ENCODE data around the gene CEP164. TPM values are rescaled to one million over a fixed set of nuclear protein-coding genes. Genes with fewer than 3 reads are reported as not detected.

CEP164 gene
- total RNA-seq, result 21.2 and 24.1 TPM in 2 replicates

DNA sequence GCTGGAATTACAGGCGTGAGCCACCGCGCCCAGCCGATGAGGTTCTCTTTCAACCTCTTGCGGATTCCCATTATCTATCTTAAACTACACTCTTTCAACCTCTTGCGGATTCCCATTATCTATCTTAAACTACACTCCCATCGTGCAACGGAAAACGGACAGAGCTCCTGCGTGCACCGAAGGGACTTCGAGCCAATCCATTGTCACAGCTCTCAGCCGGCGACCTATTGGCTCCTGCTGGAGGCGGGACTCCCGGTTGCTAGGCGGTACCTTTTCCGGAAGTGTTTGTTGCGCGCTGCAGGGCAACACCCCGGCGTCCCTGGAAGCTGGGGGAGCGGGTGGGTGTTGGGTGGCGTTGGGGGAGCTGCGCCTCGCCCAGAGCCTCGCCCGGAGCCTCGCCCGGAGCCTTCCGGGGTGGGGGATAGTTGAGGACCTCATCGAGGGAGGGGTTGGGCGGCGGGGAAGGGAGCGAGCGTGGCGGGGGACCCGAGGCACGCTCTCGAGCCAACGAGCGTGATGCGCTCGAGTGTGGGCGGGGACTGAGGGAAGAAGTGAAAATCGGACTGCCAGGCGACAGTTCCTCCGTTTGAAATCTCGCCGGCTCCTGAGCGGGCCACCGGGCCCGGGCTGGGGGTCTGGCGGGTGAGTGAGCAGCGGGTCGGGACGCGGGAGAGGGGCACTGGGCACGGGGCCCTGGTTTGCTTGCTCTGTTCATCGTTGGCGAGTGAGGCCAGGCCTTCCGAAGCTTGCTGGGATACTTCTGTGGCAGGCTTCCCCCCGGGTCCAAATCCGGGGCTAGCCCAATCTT lies at the start of gene CEP164:
Gene CEP164 (plus strand): TSS at position 288 of the 808 bp plus-strand sequence. CDS start 10,733 bp downstream, outside the sequence.
- peak; percentile 95 for DNase-seq (ENCODE audit: low read depth)

DNA sequence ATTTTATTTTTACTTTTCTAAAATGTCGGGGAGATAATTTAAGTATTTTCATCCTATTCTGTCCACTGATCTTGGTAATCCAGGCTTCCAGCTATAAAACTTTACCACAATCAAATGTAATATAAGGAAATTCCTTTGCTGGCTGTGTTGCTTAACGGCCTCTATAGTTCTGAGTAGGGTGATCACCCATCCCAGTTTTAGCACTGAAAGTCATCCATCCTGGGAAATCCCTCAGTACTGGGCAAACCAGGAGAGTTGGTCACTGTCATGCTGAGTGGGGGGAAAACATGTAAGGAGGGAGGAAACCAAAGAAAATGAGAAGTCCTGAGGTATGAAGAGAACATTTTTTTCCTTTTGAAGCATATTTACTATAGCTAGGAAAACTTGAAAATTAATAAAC lies 49.3 kb upstream of the CEP164 start:
- no peak for DNase-seq (ENCODE audit: low read depth)

DNA sequence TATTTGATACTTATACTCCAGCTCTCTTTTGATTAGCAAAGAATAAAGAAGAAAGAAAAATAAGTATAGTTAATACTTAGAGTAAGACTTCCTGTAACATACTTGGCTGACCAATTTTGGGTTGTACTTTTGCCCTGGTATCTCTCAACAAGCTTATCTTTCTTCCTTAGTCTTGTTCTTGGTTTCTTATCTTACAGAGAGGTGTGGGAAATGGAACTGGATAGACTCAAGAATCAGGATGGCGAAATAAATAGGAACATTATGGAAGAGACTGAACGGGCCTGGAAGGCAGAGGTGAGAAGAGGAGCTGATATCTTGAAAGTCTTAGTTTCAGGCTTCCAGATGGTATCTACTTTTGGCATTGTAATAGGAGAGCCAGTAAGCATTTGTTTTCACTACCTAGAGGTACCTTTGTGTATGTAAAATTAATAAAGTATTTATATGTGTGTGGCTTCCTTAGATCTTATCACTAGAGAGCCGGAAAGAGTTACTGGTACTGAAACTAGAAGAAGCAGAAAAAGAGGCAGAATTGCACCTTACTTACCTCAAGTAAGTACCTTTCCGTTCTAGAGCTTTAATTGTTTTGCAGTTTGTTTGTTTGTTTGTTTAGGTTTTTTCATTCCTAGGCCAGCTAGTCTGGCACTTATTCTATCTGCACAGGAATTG lies 47.8 kb upstream of the CEP164 start:
- DNase-seq (ENCODE audit: low read depth), result no peak

- DNase-seq (ENCODE audit: low read depth), result peak; percentile 90
These were observed 46.5 kb upstream of the CEP164 start for GRCh38 chr11:117281159-117281558.

DNA sequence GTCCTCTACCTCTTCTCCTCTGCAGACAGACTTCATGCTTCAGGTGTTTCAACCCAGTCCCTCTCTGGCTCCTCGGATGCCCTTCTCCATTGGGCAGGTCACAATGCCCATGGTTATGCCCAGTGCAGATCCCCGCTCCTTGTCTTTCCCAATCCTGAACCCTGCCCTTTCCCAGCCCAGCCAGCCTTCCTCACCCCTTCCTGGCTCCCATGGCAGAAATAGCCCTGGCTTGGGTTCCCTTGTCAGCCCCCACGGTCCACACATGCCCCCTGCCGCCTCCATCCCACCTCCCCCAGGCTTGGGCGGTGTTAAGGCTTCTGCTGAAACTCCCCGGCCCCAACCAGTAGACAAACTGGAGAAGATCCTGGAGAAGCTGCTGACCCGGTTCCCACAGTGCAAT lies 45.8 kb upstream of the CEP164 start:
- no peak for DNase-seq (ENCODE audit: low read depth)

- DNase-seq (ENCODE audit: low read depth), result no peak
These were observed 44.7 kb upstream of the CEP164 start for GRCh38 chr11:117282956-117283355.

DNA sequence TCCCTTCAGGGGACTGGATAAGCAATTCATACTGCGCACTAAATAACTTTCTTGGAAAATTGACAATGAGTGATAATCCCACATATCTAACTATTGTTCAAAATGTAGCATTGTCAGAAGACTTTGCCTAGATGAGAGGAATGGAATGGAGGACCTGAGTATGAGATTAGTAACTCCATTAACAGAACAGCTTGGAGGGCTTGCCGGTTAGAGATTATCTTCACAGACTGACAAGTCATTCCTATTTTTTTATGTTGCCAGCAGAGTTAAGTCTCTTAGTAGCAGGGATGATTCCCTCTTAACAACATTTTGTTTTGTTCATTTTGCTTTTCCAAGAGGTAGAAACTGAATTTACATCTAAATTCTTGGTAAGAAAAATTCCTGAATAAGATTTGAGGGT lies 43.6 kb upstream of the CEP164 start:
- DNase-seq (ENCODE audit: low read depth), result no peak

- DNase-seq (ENCODE audit: low read depth), result no peak
These were observed 41.1 kb upstream of the CEP164 start for GRCh38 chr11:117286588-117286987.

- DNase-seq (ENCODE audit: low read depth), result no peak
These were observed 40.0 kb upstream of the CEP164 start for GRCh38 chr11:117287668-117288067.

DNA sequence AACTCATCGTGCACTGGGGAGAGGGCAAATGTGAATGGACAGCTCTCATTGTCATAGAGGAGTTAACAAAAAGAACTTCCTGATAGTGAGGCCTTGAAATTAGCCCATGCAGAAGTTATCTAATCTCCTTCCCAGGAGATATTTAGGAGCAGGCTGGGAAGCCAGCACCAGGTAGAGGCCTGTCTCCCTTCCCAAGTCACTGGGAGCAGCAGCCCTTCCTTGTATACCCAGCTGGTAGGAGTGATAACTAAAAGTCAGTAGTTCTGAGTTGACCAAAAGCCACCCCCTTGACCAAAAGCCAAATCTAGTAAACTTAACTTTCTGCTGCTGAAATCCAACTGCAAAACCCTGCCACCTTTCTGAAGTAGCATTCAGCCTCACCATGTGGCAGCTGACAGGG lies 37.9 kb upstream of the CEP164 start:
- no peak for DNase-seq (ENCODE audit: low read depth)

DNA sequence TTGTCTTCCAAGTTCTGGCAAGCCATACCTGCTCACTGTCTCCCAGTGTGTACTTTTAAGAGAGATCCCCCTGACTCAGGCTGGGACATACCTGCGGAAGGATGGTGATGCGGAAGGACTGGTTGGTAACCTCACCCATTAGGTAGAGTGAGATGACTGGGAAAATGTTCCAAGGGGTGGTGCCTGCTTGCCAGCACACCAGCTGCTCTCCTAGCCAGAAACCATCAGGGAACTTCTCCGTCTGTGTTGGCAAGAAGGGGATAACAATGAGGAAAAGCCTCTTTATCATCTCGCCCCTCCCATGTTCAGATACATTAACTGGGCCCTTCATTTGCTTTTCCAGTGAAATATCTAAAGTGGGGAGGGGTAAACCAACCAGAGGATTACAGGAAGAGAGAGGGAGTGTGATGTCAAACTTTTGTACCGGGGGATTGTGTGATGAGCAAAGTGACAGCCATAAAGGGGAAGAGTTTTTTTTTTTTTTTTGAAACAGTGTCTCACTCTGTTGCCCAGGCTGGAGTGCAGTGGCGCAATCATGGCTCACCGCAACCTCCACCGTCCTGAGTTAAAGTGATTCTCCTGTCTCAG lies 36.8 kb upstream of the CEP164 start, which contains the start of gene BACE1-AS:
Gene BACE1-AS (plus strand): TSS at position 538 of the 588 bp plus-strand sequence.
- DNase-seq (ENCODE audit: low read depth), result no peak

- DNase-seq (ENCODE audit: low read depth), result no peak
These were observed 35.0 kb upstream of the CEP164 start for GRCh38 chr11:117292616-117293015.

DNA sequence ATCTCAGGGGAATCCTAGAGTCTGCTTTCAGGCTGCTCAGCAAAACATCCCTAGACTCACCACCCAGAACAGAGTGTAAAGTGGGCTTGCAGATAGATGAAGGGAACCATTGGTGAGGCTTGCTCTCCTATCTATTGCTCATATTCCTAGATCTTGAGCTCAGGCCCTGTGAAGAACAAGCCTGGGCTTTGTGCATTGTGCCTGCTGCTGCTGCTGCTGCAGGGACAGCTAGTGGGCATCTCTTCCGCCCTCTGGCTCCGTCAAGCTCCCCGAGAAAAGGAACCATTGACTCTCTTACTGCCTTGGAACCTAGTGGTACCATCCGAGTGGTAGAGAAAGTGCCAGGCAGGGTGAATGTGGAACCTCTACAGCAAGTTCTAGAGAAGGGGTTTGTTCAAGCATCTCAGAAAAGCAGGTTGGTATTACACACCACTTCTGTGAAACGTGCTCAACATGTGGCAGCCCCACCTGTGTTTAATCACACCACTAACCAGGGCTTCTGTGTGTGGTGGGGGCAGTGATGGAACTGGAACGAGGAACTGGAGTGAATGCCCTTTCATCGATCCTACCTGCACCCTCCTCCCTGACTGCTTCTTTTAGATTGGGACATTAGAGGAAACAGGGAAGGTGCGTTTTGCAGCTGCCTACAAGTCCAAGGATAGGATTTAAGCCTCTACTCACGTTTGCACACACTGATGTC lies 32.1 kb upstream of the CEP164 start:
- no peak for DNase-seq (ENCODE audit: low read depth)

DNA sequence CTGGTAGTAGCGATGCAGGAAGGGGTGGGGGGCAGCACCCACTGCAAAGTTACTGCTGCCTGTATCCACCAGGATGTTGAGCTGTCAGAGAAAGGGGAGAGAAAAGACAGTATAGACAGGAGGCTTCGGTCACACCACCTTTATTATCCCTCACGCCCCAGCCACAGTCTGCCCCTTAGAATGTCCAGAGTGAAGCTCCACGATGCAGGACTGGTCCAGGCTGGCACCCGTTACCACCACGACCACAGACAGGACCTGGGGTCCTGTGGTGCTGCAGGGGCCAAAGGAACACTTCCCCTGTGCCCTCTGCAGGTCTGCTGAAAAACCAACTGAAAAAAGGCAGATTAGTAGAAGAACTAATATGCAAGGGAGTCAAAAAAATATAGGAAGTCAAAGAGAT lies 30.8 kb upstream of the CEP164 start:
- no peak for DNase-seq (ENCODE audit: low read depth)

- DNase-seq (ENCODE audit: low read depth), result no peak
These were observed 29.5 kb upstream of the CEP164 start for GRCh38 chr11:117298195-117298594.

- DNase-seq (ENCODE audit: low read depth), result peak; percentile 31
These were observed 28.0 kb upstream of the CEP164 start for GRCh38 chr11:117299351-117300282.

DNA sequence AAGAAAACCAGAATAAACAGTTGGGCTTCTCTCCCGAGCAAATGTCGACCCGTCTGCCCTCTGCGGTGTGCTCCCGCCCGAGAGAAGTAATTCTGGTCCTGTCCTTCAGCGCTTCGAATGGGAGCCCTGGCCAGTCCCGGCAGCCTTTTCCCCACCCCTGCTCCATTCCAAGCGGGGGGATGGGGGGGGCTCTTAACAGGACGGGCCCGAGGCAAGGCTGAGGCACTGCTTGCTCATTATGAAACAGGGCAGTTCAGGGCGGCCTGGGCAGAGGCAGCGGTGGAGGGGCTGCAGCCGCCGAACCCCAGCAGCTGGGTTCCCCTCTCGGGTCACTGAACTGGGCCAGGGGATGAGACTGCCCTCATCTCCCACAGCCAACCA lies 27.4 kb upstream of the CEP164 start:
- DNase-seq (ENCODE audit: low read depth), result peak; percentile 48

GRCh38 chr11:117300773-117301172 lies 26.9 kb upstream of the CEP164 start:
- peak; percentile 14 for DNase-seq (ENCODE audit: low read depth)

DNA sequence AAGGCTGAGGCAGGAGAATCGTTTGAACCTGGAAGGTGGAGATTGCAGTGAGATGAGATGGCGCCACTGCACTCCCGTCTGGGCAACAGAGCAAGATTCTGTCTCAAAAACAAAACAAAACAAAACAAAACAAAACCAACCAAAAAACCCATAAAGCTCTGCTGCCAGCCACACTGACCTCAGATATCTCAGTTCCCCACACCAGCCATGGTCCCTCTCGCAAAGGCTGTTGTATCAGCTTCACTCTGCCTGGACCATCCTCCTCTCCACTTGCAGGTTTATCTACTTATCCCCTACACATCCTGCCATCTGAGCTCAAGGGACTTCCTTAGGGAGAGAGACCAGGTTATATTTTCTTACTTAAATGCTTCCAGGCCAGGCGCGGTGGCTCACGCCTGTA lies 25.4 kb upstream of the CEP164 start:
- DNase-seq (ENCODE audit: low read depth), result no peak

- DNase-seq (ENCODE audit: low read depth), result no peak
These were observed 24.6 kb upstream of the CEP164 start for GRCh38 chr11:117303101-117303500.

DNA sequence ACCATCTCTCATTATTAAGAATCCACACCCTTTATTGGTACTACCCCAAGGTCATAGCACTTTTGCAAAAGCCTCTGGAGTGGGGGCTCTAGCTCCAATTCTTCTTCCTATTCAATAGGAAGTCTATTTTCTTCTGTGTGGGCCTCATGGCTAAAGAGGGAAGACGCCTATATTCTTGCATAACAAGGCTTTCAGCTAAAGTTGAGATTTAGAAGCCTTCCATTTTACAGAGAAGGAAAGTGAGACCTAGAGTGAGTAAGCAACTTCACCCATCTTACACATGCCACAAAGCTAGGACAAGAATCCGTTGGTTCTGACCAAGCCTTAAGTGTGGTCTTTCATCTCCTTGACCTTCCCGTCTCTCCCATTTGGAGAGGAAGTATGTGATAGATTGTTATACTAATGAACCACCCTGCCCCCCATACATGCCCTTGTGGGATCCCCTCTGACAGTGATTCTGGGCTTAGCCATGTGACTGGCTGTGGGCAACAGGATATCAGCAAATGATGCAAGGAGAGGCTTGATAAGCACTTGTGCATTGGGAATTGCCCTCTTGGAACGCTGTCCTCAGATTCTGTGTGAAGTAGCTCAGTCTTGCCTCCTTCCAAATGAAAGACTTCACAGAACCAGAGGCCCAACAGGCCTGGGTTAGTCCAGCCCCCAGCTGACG lies 23.9 kb upstream of the CEP164 start:
- DNase-seq (ENCODE audit: low read depth), result no peak
